GM12878 (cell line): Measurements from ENCODE around the gene EP400. TPM values are rescaled to one million over a fixed set of nuclear protein-coding genes. Genes with fewer than 3 reads are reported as not detected.

ENCODE experiments used
- ATAC-seq: fragments of 200-7000 bp; cut with Tn5 transposase; 3 replicates; pipeline ENCODE4 v1.9.1; 2020; ENCODE audit warnings: mild to moderate bottlenecking, moderate library complexity
- BruUV-seq: library from RNA; stranded (reverse); fragments of 400-500 nt; replicated peaks from 2 replicates; lab custom pipeline; 2021; lab: Mats Ljungman, UMichigan
- CTCF ChIA-PET: fragments of 300-600 bp; sonication (Branson Sonifier 250); formaldehyde crosslinking; extraction: SDS; loops from one replicate; lab custom pipeline; 2021; ENCODE audit warnings: inconsistent platforms; lab: Yijun Ruan, JAX
- POLR2A ChIA-PET: fragments of 350-600 bp; formaldehyde crosslinking; extraction: SDS; loops from one replicate; lab custom pipeline; 2021; ENCODE audit warnings: inconsistent platforms; lab: Charles Lee
- RAD21 ChIA-PET: fragments of 300-600 bp; sonication (Branson Sonifier 250); formaldehyde crosslinking; loops from one replicate; lab custom pipeline; 2023; ENCODE audit warnings: antibody characterized with exemption; ENCODE audit not compliant: unreplicated experiment; lab: Charles Lee
- SMC1A ChIA-PET: fragments of 300-600 bp; sonication (Branson Sonifier 250); formaldehyde crosslinking; loops from one replicate; lab custom pipeline; 2023; ENCODE audit not compliant: unreplicated experiment, uncharacterized antibody; lab: Charles Lee
- DNase-seq: peaks from one replicate; pipeline ENCODE4 v3.0.0-alpha.2; 2011; ENCODE audit warnings: low read depth, low spot score
- FAIRE-seq: peaks from 3 replicates; lab custom pipeline; 2011; peaks lifted over from hg19 to GRCh38; lab: Jason Lieb, UNC
- H2AFZ ChIP-seq: 2 replicates; pipeline ENCODE4 v1.6.0; 2011; ENCODE audit warnings: low read depth, low read length, control low read depth; ENCODE audit not compliant: control insufficient read depth
- H3K27ac ChIP-seq: 2 replicates; pipeline ENCODE4 v1.5.1; 2011; ENCODE audit warnings: control low read depth; ENCODE audit not compliant: control insufficient read depth, insufficient read depth
- H3K27me3 ChIP-seq, 2 experiments: replicated peaks in 1 of 2; 2 replicates each; pipeline versions ENCODE4 v1.6.0 to v1.6.1; 2011; ENCODE audit warnings: low read length in 1 of 2; ENCODE audit not compliant: control insufficient read depth in 2 of 2, insufficient read depth in 2 of 2
- H3K36me3 ChIP-seq, 2 experiments: 2 replicates each; pipeline ENCODE4 v1.5.1; 2011; ENCODE audit warnings: low read length in 1 of 2; ENCODE audit not compliant: control insufficient read depth in 2 of 2, insufficient read depth in 2 of 2
- H3K4me1 ChIP-seq: 2 replicates; pipeline ENCODE4 v1.6.1; 2011; ENCODE audit warnings: mild to moderate bottlenecking, low read length, moderate library complexity, mixed read lengths; ENCODE audit not compliant: control insufficient read depth, insufficient read depth
- H3K4me2 ChIP-seq: 2 replicates; pipeline ENCODE4 v1.6.0; 2011; ENCODE audit warnings: control low read depth; ENCODE audit not compliant: control insufficient read depth, insufficient read depth
- H3K4me3 ChIP-seq: fragments of 200-600 bp; sonication (generic); 2 replicates; pipeline ENCODE4 v1.5.1; 2016
- H3K79me2 ChIP-seq: 2 replicates; pipeline ENCODE4 v1.6.0; 2011; ENCODE audit warnings: low read length; ENCODE audit not compliant: control insufficient read depth, insufficient read depth
- H3K9ac ChIP-seq: 2 replicates; pipeline ENCODE4 v1.8.0; 2011; ENCODE audit warnings: low read length, control low read depth, mixed read lengths; ENCODE audit not compliant: control insufficient read depth, insufficient read depth
- H3K9me3 ChIP-seq: replicated peaks from 3 replicates; pipeline ENCODE4 v1.5.1; 2011; ENCODE audit warnings: mild to moderate bottlenecking, low read length; ENCODE audit not compliant: control insufficient read depth, insufficient read depth
- H4K20me1 ChIP-seq: 2 replicates; pipeline ENCODE4 v1.6.0; 2011; ENCODE audit not compliant: control insufficient read depth, insufficient read depth
- ASH2L ChIP-seq: fragments of 300-600, 200-600 bp; sonication (generic); IDR thresholded peaks from 2 replicates; pipeline ENCODE4 v1.6.1; 2017; ENCODE audit warnings: low read depth, mild to moderate bottlenecking, borderline replicate concordance
- E4F1 ChIP-seq: fragments of 450-650 bp; IDR thresholded peaks from 2 replicates; pipeline ENCODE4 v1.6.1; 2018; ENCODE audit warnings: borderline replicate concordance, mild to moderate bottlenecking; ENCODE audit not compliant: partially characterized antibody
- ELK1 ChIP-seq: IDR thresholded peaks from 2 replicates; pipeline ENCODE4 v1.6.1; 2012; ENCODE audit warnings: low read depth, low read length, improper control_type of control experiment
- EP300 ChIP-seq, 2 experiments: fragments of 150-350 bp in 1 of 2; IDR thresholded peaks; 2 replicates each; pipeline ENCODE4 v1.6.1; 2011 to 2012; ENCODE audit warnings: low read depth in 2 of 2, low read length in 2 of 2, borderline replicate concordance in 1 of 2, improper control_type of control experiment in 1 of 2, inconsistent platforms in 1 of 2; ENCODE audit not compliant: control insufficient read depth in 1 of 2
- HSF1 ChIP-seq: fragments of 150-350 bp; IDR thresholded peaks from 2 replicates; pipeline ENCODE4 v1.6.1; 2014; ENCODE audit warnings: mild to moderate bottlenecking, low read depth, low read length
- PKNOX1 ChIP-seq: fragments of 450-650 bp; IDR thresholded peaks from 2 replicates; pipeline ENCODE4 v1.6.1; 2016; ENCODE audit warnings: mild to moderate bottlenecking
- PRDM15 ChIP-seq: fragments of 450-650 bp; formaldehyde crosslinking; IDR thresholded peaks from 2 replicates; pipeline ENCODE4 v1.4.0; 2020; ENCODE audit warnings: mild to moderate bottlenecking, moderate library complexity
- STAT3 ChIP-seq: IDR thresholded peaks from 2 replicates; pipeline ENCODE4 v1.6.1; 2011; ENCODE audit warnings: low read depth, low read length, improper control_type of control experiment
- ZNF622 ChIP-seq: fragments of 450-650 bp; IDR thresholded peaks from 2 replicates; pipeline ENCODE4 v1.6.1; 2017; ENCODE audit warnings: mild to moderate bottlenecking, inconsistent platforms
- WGBS: methylation state at CpG from one replicate; pipeline ENCODE4 v1.1.6; 2016; ENCODE audit warnings: low lambda C conversion rate; ENCODE audit not compliant: insufficient replicate concordance, insufficient coverage; ENCODE audit errors: missing lambda C conversion rate; 5-methylcytosine and 5-hydroxymethylcytosine counted together
- in situ Hi-C: fragments of 300-500 bp; cut with MboI; formaldehyde crosslinking; loops from 9 replicates; pipeline ENCODE4 v1.14.3; 2018; ENCODE audit warnings: mixed read lengths
- intact Hi-C: fragments of 100-400 bp; cut with micrococcal nuclease; formaldehyde crosslinking; loops from one replicate; pipeline ENCODE4 v1.14.2; 2022; ENCODE audit not compliant: unreplicated experiment
- polyA plus RNA-seq, 11 experiments: library from polyadenylated mRNA; depleted of rRNA in 4 of 11; unstranded in 6 of 11; stranded (reverse) in 5 of 11; fragments of >200 nt; fragmentation: Nextera tagmentation in 4 of 11; fragmentation: Illumina TruSeq in 1 of 11; extraction: Ambion mirVana in 4 of 11; extraction: Trizol in 1 of 11; gene quantifications; 1 replicate in 1 of 11; 2 replicates in 10 of 11; pipeline versions ENCODE4 v1.2.1 to v1.2.3, GENCODE V29; 2011 to 2016; ENCODE audit warnings: inconsistent platforms in 2 of 11, missing spikeins in 2 of 11, low read depth in 1 of 11
- total RNA-seq, 4 experiments: library from RNA; depleted of rRNA in 3 of 4; stranded (reverse); fragments of >200 nt in 3 of 4; fragmentation: Illumina TruSeq in 1 of 4; extraction: Trizol in 1 of 4; gene quantifications; 2 replicates each; pipeline versions ENCODE4 v1.2.1 to v1.2.3, GENCODE V29; 2013 to 2021

The EP400 gene
- total and polyA plus RNA-seq, 10 of the 15 experiments (the other 5 are each of a cell fraction or from before 2014, with no cell fraction given), result 3.8 to 44.2 (median 8.4) TPM

GRCh38 chr12:131905630-131906091, 44.1 kb upstream of the EP400 start:
- WGBS, result 53% methylated on average over 11 of the region's 15 CpGs
- POLR2A ChIA-PET, result no interaction called here

More at GRCh38 chr12:131905630-131906091, 44.1 kb upstream of the EP400 start:
- TF ChIP-seq EP300 (IDR thresholded peaks at IDR 0.05; ENCODE audit: borderline replicate concordance in 1 of 2, control insufficient read depth in 1 of 2, low read depth in 2 of 2, low read length in 2 of 2) (no peak), ELK1 (no peak), PKNOX1 (no peak), PRDM15 (no peak), ZNF622 (no peak), E4F1 (no peak), ASH2L (no peak), STAT3 (no peak), HSF1 (no peak)
- TF ChIP-seq, all 136 proteins: peak for 0
- no TSS peak for BruUV-seq
- Histone ChIP-seq H3K27me3 (no peaks in the 10 kb centered on the region), H3K79me2 (no peaks in the 10 kb centered on the region), H3K9me3 (no peaks in the 10 kb centered on the region), H2AFZ (no peak overlapping the region), H3K4me2 (no peak overlapping the region), H3K4me3 (no peak overlapping the region), H4K20me1 (no peaks in the 10 kb centered on the region; the same call in 1 of the 2 replicates), H3K9ac (no peak overlapping the region), H3K36me3 (no peaks in the 10 kb centered on the region), H3K27ac (no peak overlapping the region), H3K4me1 (no peaks in the 10 kb centered on the region)
- in situ Hi-C loops (no loop called here), intact Hi-C loops (no loop called here)
- ChIA-PET SMC1A (no interaction called here), CTCF (no interaction called here), RAD21 (no interaction called here)
- ATAC-seq, result no peak
- no peak for FAIRE-seq
- DNase-seq, result no peak
